ENCODE data around the gene TMEM132D.

- no peak for TF ChIP-seq CTCF (IDR thresholded peaks at IDR 0.05; ENCODE audit: low read depth, low read length, missing input control)
- no peak for TF ChIP-seq REST (IDR thresholded peaks at IDR 0.05)
- no peak for TF ChIP-seq SP1 (IDR thresholded peaks at IDR 0.05)
- TF ChIP-seq JUND (IDR thresholded peaks at IDR 0.05), result no peak
Measured at GRCh38 chr12:129790930-129791329, 112.9 kb downstream of the TMEM132D start.

Measured in liver (tissue), 3 donors.